OCI-M2 (cell line): ENCODE measurements around the gene MRPS35.

Source experiments
- DNase-seq: peaks from one replicate; lab custom pipeline; 2025; ENCODE audit not compliant: unreplicated experiment; lab: John Stamatoyannopoulos, UW

Gene MRPS35

DNA sequence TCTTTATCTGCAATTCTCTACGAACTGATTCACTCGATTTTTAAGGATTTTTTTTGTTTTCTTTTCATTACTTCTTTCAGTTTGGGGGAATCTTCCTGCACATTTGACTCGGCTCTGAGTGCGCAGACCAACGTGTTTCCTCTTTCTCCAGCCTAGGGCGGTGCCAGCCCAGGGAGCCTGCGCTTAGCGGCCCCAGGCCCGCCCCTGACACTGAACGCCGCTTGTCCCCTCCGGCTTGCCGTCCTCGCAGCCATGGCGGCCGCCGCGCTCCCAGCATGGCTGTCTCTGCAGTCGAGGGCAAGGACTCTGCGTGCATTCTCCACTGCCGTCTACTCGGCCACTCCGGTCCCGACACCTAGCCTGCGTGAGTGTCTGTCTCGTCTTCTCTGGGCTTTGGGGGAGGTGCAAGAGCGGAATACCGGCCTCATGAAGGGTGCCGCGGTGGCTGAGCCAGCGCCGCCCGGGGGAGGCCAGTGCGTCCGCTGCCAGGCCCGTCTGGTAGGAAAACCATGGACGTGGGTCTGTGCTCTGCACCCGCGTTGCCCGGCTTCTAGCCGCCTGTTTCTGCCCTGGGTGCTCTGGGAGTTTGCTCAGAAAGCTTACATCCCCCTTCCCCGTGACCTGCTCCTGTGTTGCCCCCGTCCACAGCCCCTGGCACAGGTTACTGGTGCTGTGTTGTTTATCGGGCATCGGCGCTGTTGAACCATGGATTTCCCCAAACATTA is at the start of gene MRPS35:
MRPS35 (plus strand) TSS at position 241 of the 725 bp plus-strand sequence; CDS start at position 253, 12 bp downstream.
- no peak for DNase-seq

DNA sequence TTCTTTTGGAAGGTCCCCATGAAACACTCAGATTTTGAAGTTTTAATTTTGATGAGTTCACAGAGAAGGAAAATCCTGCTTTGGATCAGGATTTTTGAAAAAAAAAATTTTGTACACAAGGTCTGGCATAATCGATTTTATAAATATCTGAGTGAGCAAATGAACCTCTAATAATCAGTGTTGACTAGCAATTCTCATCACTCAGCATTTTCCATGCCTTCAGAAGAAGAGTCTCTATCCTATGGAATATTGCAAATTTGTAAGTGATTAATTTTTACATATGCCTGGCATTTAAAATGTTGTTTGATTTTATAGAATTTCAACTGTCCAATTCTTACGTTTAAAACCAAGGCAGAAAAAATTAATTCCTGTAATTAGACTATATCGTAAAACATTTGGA is 44.9 kb upstream of the MRPS35 start:
- no peak for DNase-seq

DNA sequence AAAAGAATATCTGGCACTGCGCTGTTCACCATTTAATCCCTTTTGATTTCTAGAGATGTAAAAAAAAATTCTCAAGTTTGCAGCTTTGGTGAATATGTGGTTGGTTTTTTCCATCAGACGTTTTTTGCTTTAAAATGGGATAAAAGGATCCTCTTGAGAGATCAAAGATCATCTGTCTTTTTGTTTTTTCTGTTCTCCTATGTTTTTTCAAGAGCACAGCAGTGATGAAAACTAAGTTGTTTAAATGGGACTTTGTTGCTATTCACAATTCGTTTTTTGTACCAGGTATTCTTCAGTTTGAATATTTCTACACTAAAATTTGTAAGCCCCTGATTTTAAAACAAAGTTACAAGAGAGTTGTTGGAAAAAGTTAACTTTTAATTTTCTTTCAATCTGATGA is 44.1 kb upstream of the MRPS35 start:
- DNase-seq, result no peak

DNA sequence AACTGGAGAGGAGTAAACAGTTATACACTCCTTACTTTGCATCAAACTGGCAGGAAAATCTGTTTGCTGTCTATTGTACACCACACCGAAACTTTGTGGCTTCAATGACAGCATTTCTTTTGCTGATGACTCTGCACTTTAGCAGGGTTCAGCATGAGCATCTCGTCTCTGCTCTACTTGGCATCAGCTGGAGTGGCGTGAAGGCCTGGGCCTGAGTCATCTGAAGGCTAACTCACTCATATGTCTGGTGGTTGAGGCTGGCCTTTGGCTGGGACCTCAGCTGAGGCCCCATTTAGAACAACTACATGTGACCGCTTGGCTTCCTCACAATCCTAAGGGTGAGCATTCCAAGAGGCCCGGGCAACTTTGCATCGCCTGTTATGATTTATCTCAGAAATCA is 43.1 kb upstream of the MRPS35 start:
- no peak for DNase-seq

DNA sequence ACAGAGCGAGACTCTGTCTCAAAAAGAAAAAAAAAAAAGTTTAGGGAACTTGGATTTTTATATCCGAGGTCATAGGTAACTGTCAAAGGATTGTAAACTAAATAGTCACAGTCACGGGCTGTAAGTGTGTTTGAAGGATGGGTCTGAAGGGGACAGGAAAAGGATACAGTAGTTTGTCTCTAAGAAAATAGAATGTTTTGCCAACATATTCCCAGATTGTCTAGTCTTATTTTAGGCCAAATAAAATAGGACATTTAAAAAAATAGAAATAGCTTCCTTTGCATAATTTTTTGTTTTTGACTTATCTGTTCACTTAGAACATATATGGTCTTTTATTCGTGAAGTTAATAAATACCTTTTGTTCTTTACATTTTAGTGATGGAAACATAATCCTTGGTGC is 38.6 kb upstream of the MRPS35 start:
- DNase-seq, result no peak

DNA sequence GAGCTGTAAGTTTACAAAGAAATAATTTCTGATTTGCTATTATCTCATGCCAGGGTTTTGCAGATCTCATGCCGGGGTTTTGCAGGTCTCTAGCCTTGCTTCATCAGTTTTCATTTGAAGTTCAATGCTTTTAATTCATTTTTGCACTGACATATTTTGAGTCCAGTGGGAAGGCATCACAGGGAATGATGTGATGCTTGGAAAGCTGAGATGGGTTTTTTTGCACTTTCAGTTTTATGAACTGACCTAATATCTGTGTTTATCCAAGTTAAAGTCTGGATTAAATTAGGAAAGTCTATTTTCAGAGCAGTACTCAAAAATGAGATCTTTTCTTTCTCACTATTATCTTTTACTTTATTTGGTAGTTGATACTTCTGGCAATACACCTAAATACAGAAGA is 38.0 kb upstream of the MRPS35 start:
- DNase-seq, result no peak

DNA sequence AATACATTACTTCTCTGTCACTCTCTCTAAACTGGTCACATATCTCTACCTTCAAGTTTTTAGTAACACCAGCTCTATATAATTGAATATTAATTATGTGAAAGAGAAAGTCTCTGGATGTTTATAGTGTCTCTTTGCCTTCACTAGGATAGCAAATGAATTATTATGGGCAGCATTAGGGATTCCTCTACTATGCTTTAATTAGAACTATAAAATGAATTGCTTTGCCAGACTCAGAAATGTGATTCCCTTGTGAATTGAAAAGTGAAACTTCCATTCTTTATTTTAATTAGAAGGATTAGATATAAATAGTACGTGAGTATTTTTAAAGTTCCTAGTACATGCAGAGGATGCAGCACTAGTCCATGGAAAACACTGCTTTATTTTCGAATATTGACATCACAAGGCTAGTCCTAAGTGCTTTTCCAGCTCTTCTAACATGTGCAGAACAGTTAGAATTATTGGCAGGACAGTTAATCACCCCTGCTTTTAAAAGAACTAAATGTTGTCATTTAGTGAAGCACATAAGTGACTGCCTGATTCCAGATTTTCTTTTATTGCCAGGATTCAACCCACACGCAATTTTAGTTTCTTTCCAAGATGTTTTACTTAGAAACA is 37.4 kb upstream of the MRPS35 start:
- no peak for DNase-seq

DNA sequence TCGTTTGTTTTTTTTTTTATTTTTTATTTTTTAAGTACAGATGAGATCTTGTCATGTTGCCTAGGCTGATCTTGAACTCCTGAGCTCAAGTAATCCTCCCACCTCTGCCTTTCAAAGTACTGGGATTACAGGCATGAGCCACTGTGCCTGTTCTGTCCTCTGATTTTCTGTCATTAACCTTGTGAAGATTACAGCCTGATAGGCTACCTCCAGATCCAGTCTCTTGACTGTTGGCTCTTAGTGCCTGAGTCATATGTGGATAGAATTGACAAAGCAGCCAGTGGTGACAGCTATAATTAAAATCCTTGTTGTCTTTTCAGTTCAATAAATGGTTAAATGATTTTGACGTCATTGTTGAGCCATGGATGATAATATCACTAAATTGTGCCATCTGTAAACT is 35.6 kb upstream of the MRPS35 start:
- DNase-seq, result no peak

DNA sequence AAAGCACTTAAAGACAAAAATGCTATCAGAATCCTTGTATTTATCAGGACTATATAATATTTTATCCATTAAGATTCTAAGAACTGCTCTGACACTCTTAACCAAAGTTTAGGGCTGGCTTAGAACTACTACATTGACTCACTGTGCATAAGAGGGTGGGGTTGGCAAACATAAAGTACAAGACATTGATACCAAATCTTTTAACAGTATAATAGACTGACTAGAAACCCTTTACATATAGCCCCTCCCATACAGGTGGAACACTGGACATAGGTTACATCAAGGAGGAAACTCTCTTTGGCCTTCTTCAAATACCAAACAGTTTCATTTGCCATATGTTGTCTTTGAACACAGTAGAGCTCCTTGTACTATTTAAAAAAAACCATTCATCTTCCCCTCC is 30.0 kb upstream of the MRPS35 start:
- DNase-seq, result no peak

DNA sequence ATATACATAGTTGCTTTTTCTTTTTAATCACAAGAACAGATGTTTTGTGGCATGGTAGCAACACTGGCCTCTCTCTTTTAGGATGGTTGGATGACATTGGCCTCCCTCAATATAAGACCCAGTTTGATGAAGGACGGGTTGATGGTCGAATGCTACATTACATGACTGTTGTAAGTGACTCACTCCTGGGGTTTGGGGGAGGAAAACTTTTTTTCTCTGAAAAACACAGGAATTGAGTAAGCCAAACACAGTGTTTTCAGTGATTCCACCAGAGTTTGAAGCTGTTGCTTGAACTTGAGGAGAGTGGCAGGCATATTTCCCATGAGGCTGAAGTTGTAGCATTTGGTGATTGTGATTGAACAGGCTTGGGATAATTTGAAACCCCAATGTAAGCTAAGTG is 28.1 kb upstream of the MRPS35 start:
- DNase-seq, result no peak

DNA sequence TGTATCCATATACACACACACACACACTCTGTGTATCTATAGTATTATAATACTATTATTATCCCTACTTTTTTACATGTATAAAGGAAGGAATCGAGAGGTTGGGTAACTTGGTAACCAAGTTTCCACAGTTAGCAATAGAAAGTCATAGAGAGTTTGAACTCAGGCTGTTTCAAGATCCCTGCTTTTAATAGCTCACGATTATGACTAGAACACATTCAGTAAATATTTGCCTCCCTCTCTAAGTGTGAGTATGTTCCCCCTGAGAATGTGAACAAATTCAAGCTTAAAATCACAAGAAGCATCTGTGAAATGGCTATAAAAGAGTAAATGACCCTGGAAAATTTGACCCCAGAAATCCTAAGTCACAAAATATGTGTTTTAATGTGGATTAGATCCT is 25.4 kb upstream of the MRPS35 start:
- DNase-seq, result no peak

DNA sequence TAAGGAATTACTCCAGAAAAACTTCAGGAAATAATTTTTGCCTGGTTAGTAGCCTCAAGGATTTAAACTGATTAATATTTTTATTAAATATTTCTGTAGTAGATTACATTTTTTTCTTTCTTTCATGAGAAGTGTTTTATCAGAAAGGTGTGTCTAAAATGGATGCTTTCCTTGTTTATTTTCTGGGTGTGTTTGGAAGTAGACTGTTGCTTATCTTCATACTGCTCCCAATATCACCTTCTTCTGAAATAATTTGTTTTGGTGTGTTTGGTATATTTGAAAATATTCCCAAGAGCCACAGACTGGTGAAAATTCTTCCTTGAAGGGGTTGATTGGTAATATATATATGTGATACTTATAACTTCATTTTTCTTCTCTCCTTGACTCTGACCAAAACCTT is 24.5 kb upstream of the MRPS35 start:
- no peak for DNase-seq

DNA sequence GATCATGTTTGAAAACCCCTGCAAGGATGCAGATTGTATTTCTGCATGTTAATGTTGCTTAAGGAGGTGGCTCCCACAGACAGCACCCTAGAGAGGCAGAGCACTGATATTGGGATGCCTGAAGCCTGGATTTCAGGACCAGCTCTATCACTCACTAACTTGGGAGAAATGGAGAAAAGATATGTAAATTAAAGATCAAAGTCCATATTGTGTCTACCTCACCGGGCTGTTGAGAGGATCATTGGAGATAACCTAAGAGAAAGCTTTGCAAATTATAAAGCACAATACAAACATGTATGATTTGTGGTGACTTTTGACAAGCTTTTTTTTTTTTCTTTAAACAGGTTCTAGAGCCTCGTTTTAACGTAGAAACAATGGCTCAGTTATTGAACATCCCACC is 22.0 kb upstream of the MRPS35 start:
- DNase-seq, result no peak

DNA sequence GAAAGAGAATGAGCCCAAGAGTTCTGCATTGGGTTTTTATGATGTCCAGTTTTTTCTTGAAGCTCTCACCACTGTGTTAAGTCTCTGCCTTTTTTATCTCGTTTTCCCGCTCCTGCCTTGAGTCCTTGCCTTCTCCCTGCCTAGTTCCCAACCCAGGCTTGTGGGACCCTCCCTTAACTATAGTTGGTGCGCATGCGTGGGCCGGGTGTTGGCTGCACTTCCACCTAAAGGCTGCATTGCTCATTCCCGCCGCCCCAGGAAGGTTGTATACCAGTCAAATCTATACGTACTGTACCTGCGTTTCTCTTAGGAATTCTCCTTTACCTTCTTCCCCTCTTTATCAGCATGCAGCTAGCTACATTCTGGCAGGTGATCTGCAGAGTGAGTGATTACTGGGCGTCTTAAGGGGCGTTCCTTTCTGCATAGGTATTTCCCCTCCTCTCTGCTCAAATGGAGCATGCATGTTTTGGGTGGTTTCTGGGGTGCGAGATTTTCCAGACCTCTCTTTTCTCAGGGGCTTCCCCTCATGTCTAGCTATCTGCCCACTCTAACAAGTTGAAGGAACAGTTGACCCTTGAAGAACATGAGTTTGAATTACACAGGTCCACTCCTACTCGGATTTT is 21.0 kb upstream of the MRPS35 start:
- DNase-seq, result no peak

DNA sequence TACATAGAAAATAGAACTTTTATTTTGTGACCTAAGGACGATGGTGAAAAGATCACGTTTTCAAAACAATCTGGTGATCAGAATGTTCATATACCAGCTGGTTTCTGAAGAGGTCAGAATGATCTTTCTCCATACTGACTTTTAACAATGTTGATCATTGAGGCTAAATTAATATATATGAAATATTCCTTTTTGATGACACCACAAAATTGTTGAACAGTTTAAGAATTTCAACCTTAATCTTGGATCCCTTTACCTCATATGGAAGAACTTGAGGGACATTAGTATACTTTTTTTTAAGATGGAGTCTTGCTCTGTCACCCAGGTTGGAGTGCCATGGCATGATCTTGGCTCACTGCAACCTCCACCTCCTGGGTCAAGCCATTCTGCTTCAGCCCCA is 17.2 kb upstream of the MRPS35 start:
- DNase-seq, result no peak

DNA sequence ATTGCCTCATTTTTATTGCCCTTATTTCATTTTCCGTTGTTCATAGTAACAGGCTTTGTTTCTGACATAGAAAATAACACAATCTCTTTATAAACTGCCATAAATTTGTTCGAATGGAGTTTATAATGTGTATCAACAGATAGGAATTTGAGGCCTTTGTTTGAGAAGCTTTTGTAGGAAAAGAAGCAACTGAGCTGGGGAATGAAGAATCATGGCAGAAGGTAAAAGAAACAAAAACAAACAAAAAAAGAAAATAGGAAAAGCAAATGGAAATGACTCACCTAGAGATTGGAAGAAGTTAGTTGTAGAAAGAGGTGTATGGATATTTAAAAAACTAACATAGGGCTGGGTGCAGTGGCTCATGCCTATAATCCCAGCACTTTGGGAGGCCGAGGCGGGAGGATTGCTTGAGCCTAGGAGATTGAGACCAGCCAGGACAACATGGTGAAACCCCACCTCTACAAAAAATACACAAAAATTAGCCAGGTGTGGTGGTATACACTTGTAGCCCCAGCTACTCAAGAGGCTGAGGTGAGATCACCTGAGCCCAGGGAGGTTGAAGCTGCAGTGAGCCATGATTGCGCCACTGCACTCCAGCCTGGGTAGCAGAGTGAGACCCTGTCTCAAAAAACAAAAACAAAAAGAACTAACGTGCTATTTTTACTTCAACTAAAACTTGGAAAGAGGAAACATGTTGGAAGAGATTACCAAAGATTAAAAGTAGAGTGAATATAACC is 14.9 kb upstream of the MRPS35 start:
- DNase-seq, result no peak

DNA sequence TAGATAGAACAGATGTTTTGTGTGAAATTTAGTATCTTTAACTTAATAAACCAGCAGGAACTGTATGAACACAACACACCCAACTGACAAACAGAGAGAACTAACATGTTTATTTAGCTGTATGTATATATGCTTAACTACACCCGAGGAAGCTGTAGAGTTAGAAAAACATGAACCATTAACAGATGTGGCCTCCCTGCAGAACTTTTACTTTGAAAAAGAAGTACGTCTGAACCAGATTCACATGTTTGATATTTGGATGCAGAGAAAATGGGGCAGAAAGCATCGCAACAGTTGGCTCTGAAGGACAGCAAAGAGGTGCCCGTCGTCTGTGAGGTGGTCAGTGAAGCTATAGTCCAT is 14.4 kb upstream of the MRPS35 start, which contains the start of gene REP15:
REP15 (plus strand) TSS at position 155 of the 360 bp plus-strand sequence; CDS start at position 271, 116 bp downstream.
- no peak for DNase-seq

DNA sequence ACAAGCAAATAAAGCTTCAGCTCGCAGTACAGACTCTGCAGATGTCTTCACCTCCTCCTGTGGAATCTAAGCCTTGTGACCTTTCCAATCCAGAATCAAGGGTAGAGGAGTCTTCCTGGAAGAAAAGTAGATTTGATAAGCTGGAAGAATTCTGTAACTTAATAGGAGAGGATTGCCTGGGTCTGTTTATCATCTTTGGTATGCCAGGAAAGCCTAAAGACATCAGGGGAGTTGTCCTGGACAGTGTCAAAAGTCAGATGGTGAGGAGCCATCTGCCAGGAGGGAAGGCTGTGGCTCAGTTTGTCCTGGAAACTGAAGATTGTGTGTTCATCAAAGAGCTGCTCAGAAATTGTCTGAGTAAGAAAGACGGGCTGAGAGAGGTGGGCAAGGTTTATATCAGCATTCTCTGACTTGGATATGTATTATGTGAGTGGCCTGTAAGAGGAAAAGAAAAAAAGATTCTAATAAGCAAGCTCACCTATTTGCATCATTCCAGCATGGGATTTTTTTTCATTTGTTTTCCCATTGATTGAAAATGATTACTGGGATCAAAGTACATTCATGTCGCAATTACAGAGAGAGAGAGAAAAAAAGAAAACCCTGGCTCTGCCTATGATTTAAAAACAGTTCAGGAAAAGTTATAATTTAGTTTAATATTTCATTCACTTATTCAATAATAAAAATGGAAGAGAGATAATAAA is 13.6 kb upstream of the MRPS35 start:
- DNase-seq, result no peak

DNA sequence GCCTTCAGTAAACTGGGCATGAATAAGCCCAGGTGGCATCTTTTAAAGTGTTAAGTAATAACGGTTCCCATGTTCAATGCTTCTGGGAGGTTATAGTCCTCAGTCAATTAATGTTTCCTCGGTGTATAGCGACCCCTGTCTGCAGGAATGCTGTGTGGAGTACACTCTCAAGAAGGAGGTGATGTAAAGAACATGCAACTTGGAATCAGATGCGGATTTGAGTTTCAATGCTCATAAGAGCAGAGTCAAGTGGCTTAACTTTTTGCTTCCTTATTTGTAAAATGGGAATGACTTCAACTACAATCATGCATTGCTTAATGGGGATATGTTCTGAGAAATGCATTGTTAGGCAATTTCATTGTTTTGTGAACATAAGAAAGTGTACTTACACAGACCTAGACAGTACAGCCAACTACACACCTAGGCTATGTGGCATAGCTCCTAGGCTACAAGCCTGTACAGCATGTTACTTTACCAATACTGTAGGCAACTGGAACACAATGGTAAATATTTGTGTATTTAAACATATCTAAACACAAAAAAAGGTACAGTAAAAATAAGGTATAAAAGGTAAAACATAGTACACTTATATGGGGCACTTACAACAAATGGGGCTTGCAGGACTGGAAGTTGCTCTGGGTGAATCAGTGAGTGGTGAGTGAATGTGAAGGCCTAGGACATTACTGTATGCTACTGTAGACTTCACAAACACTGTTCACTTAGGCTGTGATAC is 6.7 kb upstream of the MRPS35 start:
- DNase-seq, result no peak

DNA sequence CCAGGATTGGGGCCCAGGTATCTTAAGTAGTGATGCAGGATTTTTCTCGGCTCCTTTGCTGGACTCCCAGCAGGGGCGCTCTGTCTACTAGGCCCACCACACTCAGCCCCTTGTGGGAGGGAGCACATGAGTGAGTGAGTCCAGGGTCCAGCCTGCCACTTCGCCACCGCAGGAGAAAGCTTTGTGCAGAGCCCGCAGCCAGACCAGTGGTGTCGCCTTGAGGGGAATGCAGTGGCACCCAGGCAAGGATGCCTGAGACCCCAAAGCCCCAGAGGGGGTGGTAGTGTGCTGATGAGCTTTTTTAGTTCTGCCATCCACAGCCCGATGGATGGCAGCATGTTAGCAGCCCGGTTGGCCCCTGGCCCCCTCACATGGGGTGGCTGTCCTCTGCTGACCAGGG is 5.4 kb upstream of the MRPS35 start:
- DNase-seq, result no peak

DNA sequence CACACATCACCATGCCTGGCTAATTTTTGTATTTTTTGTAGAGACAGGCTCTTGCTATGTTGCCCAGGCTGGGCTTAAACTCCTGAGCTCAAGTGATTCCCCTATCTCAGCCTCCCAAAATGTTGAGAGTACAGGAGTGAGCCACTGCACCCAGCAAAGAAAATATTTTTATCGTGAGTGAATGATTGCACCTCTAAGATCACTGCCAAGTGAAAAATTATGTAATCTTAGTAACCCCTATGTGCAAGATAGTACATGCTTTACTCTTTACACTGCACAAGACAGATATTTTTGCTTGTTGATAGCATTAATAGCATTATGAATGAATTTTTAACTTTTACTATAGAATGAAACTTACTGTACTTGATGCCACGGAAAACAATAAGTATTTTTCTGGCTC is 3.4 kb upstream of the MRPS35 start:
- DNase-seq, result no peak
